ENCODE measurements around the gene ESR2.

The ESR2 gene

GRCh38 chr14:64234877-64235651 lies 59.1 kb downstream of the ESR2 start:
- H3K27ac Mint-ChIP-seq = peak overlapping the region; percentile 52
- H3K36me3 Mint-ChIP-seq (ENCODE audit: low read depth) = peaks cover 22% of the 10 kb centered on the region
- H3K4me3 Mint-ChIP-seq = no peak overlapping the region
- DNase-seq = no peak
- TF ChIP-seq CTCF (IDR thresholded peaks at IDR 0.05) = no peak
- no peaks in the 10 kb centered on the region for H3K9me3 Mint-ChIP-seq
- H3K4me1 Mint-ChIP-seq = peaks cover 10% of the 10 kb centered on the region
- no peaks in the 10 kb centered on the region for H3K27me3 Mint-ChIP-seq (ENCODE audit: low read depth, poor library complexity)

GRCh38 chr14:64233531-64234190 lies 60.5 kb downstream of the ESR2 start:
- Mint-ChIP-seq H3K27me3 (ENCODE audit: low read depth, poor library complexity) (no peaks in the 10 kb centered on the region), H3K4me3 (no peak overlapping the region), H3K9me3 (no peaks in the 10 kb centered on the region), H3K27ac (peak overlapping the region; percentile 19), H3K4me1 (peaks cover 10% of the 10 kb centered on the region), H3K36me3 (ENCODE audit: low read depth) (peaks cover 32% of the 10 kb centered on the region)
- DNase-seq = no peak
- TF ChIP-seq CTCF (IDR thresholded peaks at IDR 0.05) = no peak

GRCh38 chr14:64232944-64233343 lies 61.2 kb downstream of the ESR2 start:
- H3K27me3 Mint-ChIP-seq (ENCODE audit: low read depth, poor library complexity) = no peaks in the 10 kb centered on the region
- no peak overlapping the region for H3K27ac Mint-ChIP-seq
- H3K4me1 Mint-ChIP-seq = peaks cover 10% of the 10 kb centered on the region
- no peak for DNase-seq
- H3K4me3 Mint-ChIP-seq = no peak overlapping the region
- no peak for TF ChIP-seq CTCF (IDR thresholded peaks at IDR 0.05)
- no peaks in the 10 kb centered on the region for H3K9me3 Mint-ChIP-seq
- H3K36me3 Mint-ChIP-seq (ENCODE audit: low read depth) = peaks cover 39% of the 10 kb centered on the region

- Mint-ChIP-seq H3K27ac (peak overlapping the region; percentile 80), H3K4me3 (no peak overlapping the region), H3K9me3 (no peaks in the 10 kb centered on the region), H3K27me3 (ENCODE audit: low read depth, poor library complexity) (no peaks in the 10 kb centered on the region), H3K36me3 (ENCODE audit: low read depth) (peaks cover 46% of the 10 kb centered on the region), H3K4me1 (peaks cover 10% of the 10 kb centered on the region)
- TF ChIP-seq CTCF (IDR thresholded peaks at IDR 0.05) = no peak
- DNase-seq = no peak
Measured at GRCh38 chr14:64232095-64232838, 61.9 kb downstream of the ESR2 start.

- Mint-ChIP-seq H3K9me3 (no peaks in the 10 kb centered on the region), H3K4me1 (no peaks in the 10 kb centered on the region), H3K4me3 (no peak overlapping the region), H3K27ac (no peak overlapping the region), H3K27me3 (ENCODE audit: low read depth, poor library complexity) (no peaks in the 10 kb centered on the region), H3K36me3 (ENCODE audit: low read depth) (peaks cover 63% of the 10 kb centered on the region)
- no peak for TF ChIP-seq CTCF (IDR thresholded peaks at IDR 0.05)
- no peak for DNase-seq
Measured at GRCh38 chr14:64229489-64229888, 64.7 kb downstream of the ESR2 start.

All from nephron progenitor cell (in vitro differentiated cells).